ENCODE data around the gene RIC8A. TPM values are rescaled to one million over a fixed set of nuclear protein-coding genes. Genes with fewer than 3 reads are reported as not detected.

RIC8A gene
- total and polyA plus RNA-seq, 4 donors: 12.5 to 49.6 (median 34.5) TPM

DNA sequence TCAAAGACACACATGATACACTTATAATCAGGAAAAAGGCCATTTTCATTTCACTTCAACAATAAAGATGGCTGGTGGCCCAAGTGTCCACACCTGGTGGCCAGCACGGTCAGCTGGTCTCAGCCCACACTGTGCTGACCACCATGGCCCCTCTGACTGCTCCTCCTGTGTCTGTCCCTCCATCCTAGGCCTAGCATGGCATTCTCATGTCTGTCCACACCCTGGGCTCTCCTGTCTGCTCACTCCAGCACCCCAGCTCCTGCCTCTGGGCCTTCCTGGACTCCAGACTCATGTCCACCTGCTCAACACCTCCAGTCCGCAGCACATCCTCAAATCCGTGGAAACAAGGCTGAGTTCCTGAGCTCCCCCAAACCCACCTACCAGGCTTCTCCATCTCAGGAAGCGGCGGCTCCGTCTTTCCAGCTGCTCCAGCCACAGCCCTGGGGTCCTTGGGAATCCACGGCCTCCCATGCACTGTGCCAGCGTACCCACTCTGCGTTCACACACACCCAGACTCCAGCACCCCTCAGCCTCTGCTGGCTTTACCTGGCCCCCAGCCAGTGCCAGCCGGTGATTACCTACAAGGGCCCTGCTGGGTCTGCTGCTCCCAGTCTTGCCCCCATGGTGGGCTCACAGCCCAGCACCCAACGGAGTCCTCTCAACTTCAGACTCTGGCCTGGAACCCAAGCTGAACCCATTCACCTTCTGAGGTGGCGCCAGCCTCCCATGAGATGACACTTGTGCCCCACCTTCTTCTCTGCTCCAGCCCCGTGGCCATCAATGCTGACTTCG is 14.7 kb downstream of the RIC8A start:
- TF ChIP-seq RXRA (IDR thresholded peaks at IDR 0.05): no peak
- TF ChIP-seq JUND (IDR thresholded peaks at IDR 0.05): no peak
- no peak for TF ChIP-seq TAF1 (conservative IDR thresholded peaks at IDR 0.05)
- TF ChIP-seq NR2F2 (IDR thresholded peaks at IDR 0.05): no peak
- TF ChIP-seq SP1 (IDR thresholded peaks at IDR 0.05): no peak
- Histone ChIP-seq H3K9me3 (ENCODE audit: control insufficient read depth in 4 of 4, low read length in 3 of 4) (no peaks in the 10 kb centered on the region), H3K27ac (ENCODE audit: low read depth in 1 of 2, low read length in 2 of 2) (no peak overlapping the region), H3K9ac (ENCODE audit: low read depth in 1 of 2, low read length in 2 of 2) (no peak overlapping the region), H3K36me3 (ENCODE audit: control insufficient read depth in 4 of 4, insufficient read depth in 3 of 4, low read depth in 1 of 4, low read length in 3 of 4) (peaks cover 0 to 21% (median 6%) of the 10 kb centered on the region in 4 donors), H3K27me3 (ENCODE audit: control insufficient read depth in 4 of 4, insufficient read depth in 4 of 4, low read length in 3 of 4) (no peaks in the 10 kb centered on the region), H3K4me3 (ENCODE audit: low read depth in 1 of 3, low read length in 3 of 3) (no peak overlapping the region), H3K4me1 (ENCODE audit: control insufficient read depth in 4 of 4, insufficient read depth in 4 of 4, low read length in 3 of 4) (no peaks in the 10 kb centered on the region)
- DNase-seq (ENCODE audit: low spot score): no peak
- WGBS: 96% methylated on average over 14 of the region's 14 CpGs

DNA sequence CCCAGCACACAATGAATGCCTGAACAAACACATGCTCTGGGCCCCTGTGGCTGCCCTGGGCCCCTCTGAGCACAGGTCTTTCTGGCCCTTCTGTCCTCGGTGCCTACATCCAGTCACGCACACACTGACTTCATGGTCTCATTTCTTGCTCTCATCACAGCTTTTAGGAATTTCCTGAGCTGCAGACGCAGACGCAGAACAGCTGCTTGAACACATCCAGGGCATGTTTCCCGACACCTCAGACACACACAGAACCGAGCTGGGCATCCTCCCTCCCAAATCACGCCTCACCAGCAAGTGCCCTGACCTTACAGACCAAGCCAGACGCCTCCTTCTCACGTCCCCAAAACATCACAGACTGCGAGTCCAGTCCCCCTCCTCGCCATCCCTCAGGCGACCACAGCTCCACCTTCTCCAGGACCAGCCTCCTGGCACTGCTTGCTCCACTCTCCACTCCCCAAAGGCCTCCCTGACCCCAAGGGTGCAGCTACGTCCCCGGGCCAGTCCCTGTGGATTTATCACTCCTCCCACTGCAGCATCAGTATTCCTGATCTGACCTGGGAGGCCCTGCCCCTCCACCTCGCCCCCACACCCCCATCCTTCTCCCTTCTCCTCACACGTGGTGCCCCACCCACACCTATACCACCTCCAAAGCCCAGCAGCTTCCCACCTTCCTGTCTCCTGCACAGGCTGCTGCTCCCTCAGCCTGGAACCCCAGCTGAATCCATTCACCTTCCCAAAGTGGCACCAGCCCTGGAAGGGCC is 15.7 kb downstream of the RIC8A start:
- 93% methylated on average over 16 of the region's 16 CpGs for WGBS
- TF ChIP-seq SP1 (IDR thresholded peaks at IDR 0.05): no peak
- no peak for TF ChIP-seq EGR1 (IDR thresholded peaks at IDR 0.05; ENCODE audit: low read depth in 2 of 2)
- no peak for TF ChIP-seq HNF4G (IDR thresholded peaks at IDR 0.05)
- TF ChIP-seq JUND (IDR thresholded peaks at IDR 0.05): no peak
- no peak for TF ChIP-seq TAF1 (conservative IDR thresholded peaks at IDR 0.05)
- TF ChIP-seq, protein P1, sequence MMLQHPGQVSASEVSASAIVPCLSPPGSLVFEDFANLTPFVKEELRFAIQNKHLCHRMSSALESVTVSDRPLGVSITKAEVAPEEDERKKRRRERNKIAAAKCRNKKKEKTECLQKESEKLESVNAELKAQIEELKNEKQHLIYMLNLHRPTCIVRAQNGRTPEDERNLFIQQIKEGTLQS (IDR thresholded peaks at IDR 0.05): no peak
- TF ChIP-seq, protein P2, sequence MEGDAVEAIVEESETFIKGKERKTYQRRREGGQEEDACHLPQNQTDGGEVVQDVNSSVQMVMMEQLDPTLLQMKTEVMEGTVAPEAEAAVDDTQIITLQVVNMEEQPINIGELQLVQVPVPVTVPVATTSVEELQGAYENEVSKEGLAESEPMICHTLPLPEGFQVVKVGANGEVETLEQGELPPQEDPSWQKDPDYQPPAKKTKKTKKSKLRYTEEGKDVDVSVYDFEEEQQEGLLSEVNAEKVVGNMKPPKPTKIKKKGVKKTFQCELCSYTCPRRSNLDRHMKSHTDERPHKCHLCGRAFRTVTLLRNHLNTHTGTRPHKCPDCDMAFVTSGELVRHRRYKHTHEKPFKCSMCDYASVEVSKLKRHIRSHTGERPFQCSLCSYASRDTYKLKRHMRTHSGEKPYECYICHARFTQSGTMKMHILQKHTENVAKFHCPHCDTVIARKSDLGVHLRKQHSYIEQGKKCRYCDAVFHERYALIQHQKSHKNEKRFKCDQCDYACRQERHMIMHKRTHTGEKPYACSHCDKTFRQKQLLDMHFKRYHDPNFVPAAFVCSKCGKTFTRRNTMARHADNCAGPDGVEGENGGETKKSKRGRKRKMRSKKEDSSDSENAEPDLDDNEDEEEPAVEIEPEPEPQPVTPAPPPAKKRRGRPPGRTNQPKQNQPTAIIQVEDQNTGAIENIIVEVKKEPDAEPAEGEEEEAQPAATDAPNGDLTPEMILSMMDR (IDR thresholded peaks at IDR 0.05; ENCODE audit: low read depth, low read length, missing input control): no peak
- no peak for TF ChIP-seq FOXA1 (IDR thresholded peaks at IDR 0.05)
- TF ChIP-seq YY1 (IDR thresholded peaks at IDR 0.05): no peak
- no peak for TF ChIP-seq RXRA (IDR thresholded peaks at IDR 0.05)
- no peak for TF ChIP-seq RAD21 (IDR thresholded peaks at IDR 0.05)
- no peak for TF ChIP-seq HNF4A (conservative IDR thresholded peaks at IDR 0.05)
- no peak for TF ChIP-seq GABPA (IDR thresholded peaks at IDR 0.05 in 1 of 2, conservative IDR thresholded peaks at IDR 0.05 in 1 of 2)
- TF ChIP-seq, protein P3, sequence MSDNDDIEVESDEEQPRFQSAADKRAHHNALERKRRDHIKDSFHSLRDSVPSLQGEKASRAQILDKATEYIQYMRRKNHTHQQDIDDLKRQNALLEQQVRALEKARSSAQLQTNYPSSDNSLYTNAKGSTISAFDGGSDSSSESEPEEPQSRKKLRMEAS (IDR thresholded peaks at IDR 0.05): no peak
- no peak for TF ChIP-seq NR2F2 (IDR thresholded peaks at IDR 0.05)
- TF ChIP-seq, protein P4, sequence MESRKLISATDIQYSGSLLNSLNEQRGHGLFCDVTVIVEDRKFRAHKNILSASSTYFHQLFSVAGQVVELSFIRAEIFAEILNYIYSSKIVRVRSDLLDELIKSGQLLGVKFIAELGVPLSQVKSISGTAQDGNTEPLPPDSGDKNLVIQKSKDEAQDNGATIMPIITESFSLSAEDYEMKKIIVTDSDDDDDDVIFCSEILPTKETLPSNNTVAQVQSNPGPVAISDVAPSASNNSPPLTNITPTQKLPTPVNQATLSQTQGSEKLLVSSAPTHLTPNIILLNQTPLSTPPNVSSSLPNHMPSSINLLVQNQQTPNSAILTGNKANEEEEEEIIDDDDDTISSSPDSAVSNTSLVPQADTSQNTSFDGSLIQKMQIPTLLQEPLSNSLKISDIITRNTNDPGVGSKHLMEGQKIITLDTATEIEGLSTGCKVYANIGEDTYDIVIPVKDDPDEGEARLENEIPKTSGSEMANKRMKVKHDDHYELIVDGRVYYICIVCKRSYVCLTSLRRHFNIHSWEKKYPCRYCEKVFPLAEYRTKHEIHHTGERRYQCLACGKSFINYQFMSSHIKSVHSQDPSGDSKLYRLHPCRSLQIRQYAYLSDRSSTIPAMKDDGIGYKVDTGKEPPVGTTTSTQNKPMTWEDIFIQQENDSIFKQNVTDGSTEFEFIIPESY (IDR thresholded peaks at IDR 0.05): no peak
- TF ChIP-seq, protein P5, sequence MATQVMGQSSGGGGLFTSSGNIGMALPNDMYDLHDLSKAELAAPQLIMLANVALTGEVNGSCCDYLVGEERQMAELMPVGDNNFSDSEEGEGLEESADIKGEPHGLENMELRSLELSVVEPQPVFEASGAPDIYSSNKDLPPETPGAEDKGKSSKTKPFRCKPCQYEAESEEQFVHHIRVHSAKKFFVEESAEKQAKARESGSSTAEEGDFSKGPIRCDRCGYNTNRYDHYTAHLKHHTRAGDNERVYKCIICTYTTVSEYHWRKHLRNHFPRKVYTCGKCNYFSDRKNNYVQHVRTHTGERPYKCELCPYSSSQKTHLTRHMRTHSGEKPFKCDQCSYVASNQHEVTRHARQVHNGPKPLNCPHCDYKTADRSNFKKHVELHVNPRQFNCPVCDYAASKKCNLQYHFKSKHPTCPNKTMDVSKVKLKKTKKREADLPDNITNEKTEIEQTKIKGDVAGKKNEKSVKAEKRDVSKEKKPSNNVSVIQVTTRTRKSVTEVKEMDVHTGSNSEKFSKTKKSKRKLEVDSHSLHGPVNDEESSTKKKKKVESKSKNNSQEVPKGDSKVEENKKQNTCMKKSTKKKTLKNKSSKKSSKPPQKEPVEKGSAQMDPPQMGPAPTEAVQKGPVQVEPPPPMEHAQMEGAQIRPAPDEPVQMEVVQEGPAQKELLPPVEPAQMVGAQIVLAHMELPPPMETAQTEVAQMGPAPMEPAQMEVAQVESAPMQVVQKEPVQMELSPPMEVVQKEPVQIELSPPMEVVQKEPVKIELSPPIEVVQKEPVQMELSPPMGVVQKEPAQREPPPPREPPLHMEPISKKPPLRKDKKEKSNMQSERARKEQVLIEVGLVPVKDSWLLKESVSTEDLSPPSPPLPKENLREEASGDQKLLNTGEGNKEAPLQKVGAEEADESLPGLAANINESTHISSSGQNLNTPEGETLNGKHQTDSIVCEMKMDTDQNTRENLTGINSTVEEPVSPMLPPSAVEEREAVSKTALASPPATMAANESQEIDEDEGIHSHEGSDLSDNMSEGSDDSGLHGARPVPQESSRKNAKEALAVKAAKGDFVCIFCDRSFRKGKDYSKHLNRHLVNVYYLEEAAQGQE (IDR thresholded peaks at IDR 0.05): no peak
- H3K27me3 ChIP-seq (ENCODE audit: control insufficient read depth in 4 of 4, insufficient read depth in 4 of 4, low read length in 3 of 4): no peaks in the 10 kb centered on the region
- DNase-seq (ENCODE audit: low spot score): no peak
- H3K27ac ChIP-seq (ENCODE audit: low read depth in 1 of 2, low read length in 2 of 2): no peak overlapping the region
- no peaks in the 10 kb centered on the region for H3K9me3 ChIP-seq (ENCODE audit: control insufficient read depth in 4 of 4, low read length in 3 of 4)
- H3K9ac ChIP-seq (ENCODE audit: low read depth in 1 of 2, low read length in 2 of 2): no peak overlapping the region
- H3K4me1 ChIP-seq (ENCODE audit: control insufficient read depth in 4 of 4, insufficient read depth in 4 of 4, low read length in 3 of 4): no peaks in the 10 kb centered on the region
- peaks cover 0 to 21% (median 6%) of the 10 kb centered on the region in 4 donors for H3K36me3 ChIP-seq (ENCODE audit: control insufficient read depth in 4 of 4, insufficient read depth in 3 of 4, low read depth in 1 of 4, low read length in 3 of 4)
- H3K4me3 ChIP-seq (ENCODE audit: low read depth in 1 of 3, low read length in 3 of 3): no peak overlapping the region

Measured in liver (tissue), 9 donors.